CD4-positive, alpha-beta T cell treated with Interleukin-4 for 4 hours (primary cell): ENCODE data around the gene TLL1.
A peak's percentile ranks its signal among the peaks of the same experiment; 100 is the strongest.

Source experiments
- DNase-seq: peaks from one replicate; pipeline ENCODE4 v3.0.0-alpha.2; 2020

Gene TLL1

DNA sequence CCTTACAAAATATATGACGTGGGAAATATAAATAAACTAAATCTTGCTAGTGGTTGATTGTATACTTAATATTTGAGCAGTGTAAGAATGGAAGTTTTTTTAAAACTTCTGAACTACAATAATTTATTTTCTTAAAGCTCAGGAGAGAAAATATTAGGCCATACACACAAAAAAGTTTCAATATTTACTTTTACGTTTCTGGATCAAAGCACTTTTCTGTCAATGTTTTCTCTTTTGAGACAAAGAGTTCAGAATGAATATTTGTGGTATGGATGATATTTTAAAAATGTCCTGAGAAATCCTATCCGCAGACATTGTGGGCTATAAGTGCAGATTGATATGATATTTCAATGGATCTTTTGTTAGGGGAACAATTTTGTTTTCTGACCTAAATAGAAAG, 109.9 kb downstream of the TLL1 start:
- DNase-seq: no peak

DNA sequence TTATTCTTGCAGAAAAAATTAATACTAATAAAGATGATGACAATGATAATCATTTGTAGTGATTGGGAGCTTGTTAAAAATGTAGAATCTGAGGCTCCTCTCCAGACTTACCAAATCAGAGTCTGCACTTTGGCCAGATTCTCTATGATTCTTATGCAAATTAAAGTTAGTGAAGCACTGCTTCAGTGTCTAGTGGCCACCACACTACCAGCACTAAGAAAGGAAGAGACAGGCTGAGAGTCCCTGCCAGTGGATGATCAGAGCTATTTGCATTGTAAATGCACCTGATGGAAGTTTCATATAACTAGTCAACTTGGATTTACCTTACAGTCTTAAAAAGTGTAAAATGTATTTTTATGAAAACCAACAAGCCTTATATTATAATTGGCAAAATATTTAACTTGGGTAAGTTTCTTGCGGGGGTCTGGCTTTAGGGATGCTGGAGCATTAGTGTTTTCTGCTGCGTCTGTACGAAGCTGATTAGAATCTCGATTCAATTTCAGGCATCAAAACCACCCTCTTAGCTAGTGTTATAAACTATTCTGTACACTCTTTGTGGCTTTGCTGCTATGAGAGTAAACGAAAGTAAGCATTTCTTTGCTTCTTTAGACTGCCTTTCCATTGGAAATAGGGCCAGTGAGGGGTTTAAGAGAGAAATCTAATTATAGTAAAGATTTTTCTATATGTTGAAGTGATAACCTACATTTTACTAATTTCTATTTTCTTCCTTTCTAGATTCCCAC, 114.1 kb downstream of the TLL1 start:
- DNase-seq: no peak

GRCh38 chr4:165991325-165992180, 118.5 kb downstream of the TLL1 start:
- no peak for DNase-seq

- DNase-seq: no peak
These were observed 119.2 kb downstream of the TLL1 start for GRCh38 chr4:165992283-165992682.

GRCh38 chr4:165994701-165995100, 121.7 kb downstream of the TLL1 start:
- DNase-seq: no peak

DNA sequence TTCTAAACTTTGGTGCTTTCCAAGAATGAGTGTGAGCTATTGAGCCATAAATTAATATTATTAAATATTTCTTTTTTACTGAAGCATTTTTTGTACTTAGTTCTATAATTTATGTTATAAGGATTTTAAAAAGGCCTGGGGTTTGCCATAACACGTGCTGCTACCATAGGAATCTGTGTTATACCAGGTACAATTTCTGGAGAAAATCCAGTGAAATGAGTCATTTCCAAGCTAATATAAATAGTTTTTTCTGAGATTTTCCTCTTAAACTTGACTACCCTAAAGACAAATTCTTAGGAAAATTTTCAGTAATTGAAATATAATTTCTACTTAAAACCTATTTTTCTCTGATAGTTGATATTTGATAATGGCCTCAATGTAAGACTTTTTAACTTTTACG, 130.8 kb downstream of the TLL1 start:
- no peak for DNase-seq

DNA sequence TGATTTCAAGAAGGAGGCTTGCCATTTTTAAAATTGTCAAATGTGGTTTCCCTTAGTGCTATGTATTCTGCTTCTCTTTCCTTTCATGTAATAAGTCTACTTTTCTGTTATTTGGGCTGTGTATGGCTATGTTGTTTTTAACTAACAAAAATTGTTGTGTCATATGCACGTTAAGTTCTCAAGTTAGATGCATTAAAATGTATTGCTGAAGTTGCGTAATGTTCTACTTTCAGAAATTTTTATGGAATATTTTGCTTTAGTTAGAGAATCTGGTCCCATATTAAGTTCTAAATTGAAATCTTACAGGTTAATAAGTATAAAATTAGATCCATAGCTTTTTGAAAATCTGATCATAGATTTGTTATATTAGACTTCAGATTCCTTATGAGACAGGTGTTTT, 133.2 kb downstream of the TLL1 start:
- DNase-seq: no peak

DNA sequence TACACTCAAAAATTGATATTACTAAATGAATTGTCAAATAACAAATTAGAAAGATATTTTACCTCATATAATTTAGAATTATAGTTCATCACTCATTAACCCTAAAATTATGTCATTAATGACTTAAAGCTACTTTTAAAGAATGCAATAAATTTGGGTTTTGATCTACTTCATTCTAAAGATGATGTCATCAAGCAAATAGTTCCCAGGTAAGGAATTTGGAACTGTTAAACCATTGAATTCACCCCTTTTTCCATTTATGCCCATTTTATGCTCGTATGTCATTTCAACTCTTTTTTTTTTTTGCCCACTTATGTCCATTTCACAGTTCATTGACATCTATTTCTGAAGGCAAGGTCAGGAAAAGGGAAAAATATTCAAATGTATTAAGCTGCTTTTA, 135.5 kb downstream of the TLL1 start:
- DNase-seq: no peak

- DNase-seq: no peak
These were observed 139.3 kb downstream of the TLL1 start for GRCh38 chr4:166012129-166013030.

GRCh38 chr4:166014411-166014810, 141.4 kb downstream of the TLL1 start:
- no peak for DNase-seq

- DNase-seq: no peak
These were observed 144.8 kb downstream of the TLL1 start for GRCh38 chr4:166017804-166018203.

DNA sequence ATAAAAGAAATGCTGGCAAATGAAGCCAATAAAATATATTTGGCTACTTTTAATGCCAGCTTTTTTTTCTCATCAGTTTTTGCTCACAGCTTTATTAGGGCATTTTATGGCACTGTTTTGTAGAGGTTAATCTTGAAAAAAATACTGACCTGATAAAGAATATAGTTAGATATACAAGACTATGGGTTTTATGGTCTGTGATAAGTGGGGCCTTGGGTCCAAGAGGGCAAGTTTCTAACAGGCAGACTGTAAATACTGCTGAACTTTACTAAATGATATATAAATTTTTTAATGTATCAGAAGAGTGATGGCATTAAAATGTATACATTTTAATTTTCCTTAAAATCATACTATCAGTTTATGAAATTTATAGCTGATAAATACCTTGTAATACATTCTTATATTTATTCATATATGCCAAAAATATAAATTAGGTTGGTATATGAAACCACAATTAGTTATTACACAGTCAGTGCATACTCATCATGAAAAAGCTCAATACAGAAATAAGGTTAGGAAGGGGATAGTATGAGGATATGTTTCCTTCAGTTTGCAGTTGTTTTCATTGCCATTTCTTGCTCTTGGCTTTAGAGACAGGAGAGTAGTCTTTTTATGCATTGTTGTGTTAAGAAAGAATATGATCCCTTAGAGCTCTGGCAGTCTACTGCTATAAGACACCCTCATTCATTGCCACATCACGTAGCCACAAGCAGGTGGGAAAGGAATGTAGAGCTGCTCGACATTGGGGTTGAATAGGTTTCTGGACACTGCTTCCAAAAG, 146.6 kb downstream of the TLL1 start:
- no peak for DNase-seq

DNA sequence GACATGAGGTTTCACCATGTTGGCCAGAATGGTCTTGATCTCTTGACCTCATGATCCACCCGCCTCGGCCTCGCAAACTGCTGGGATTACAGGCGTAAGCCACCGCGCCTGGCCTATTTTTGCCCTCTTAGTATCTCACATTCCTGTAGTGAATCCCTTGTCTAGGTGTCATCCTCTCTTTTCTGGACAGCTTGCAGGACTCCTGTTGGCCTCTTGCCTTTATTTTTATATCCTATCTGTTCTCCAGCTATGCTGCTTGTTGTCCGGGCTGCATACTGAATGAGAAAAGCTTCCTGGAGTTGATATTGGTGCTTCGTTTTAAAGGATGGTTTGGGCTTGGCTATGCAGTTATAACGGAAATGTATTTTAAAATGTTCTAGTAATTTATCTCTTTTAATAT, 148.6 kb downstream of the TLL1 start:
- no peak for DNase-seq

DNA sequence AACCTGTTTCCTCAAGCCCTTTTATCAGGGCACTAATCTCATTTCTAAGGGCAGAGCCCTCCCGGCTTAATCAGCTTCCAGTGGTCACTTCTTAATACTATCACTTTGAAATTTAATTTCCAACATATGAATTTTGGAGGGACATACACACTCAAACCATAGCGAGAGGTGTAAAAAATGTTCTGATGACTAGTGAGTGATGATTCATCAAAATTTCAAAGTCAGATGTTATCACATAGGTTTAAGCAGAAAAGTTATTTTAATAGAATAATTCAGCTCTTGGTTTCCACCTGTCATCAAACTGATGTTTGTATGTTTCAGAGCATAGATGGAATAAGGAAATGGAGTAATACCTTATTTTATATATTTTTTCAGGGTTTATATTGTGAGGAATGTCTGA, 161.9 kb downstream of the TLL1 start:
- DNase-seq: no peak

GRCh38 chr4:166039822-166040221, 166.8 kb downstream of the TLL1 start:
- no peak for DNase-seq

GRCh38 chr4:166042510-166043055, 169.5 kb downstream of the TLL1 start:
- DNase-seq: no peak

GRCh38 chr4:166043801-166044200, 170.8 kb downstream of the TLL1 start:
- DNase-seq: no peak

- no peak for DNase-seq
These were observed 171.8 kb downstream of the TLL1 start for GRCh38 chr4:166044871-166045270.

- peak; percentile 54 for DNase-seq
These were observed 172.4 kb downstream of the TLL1 start for GRCh38 chr4:166045457-166045856.

DNA sequence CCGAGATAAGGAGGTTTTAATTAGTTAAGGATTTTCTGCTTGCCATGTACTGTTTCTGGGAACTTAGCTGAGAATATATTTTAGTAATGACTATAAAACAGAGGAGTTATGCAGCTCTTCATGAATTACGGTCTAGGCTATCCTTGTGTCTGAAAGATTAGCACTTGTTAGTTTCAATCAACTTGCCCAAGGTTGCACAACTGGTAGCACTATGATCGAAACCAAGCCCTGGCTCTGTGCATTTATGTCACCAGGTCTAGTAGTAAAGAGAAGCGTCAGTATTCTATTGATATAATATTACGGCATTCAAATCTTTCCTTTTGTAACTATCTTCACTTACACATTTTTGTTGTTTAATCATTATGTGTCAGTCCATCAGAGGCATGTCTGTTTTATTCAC, 176.0 kb downstream of the TLL1 start:
- no peak for DNase-seq

- DNase-seq: no peak
These were observed 191.7 kb downstream of the TLL1 start for GRCh38 chr4:166064721-166065120.

DNA sequence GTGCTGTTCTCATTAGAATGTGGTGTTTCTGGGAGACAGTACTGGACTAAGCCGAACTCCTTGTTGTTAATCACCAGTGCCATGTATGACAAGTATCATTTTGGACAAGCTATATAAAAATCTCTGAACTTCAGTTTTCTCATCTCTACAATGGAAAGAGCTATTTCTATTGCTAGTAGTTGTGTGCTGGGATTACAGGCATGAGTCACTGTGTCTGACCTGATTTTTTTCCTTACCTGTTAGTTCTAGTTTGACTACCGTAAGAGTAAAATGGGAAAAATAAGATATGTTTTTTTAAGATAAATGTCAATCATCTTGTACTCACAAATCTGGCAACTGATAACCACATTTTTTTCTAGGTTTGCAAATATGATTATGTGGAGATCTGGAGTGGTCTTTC, 192.3 kb downstream of the TLL1 start:
- DNase-seq: no peak
